ENCODE measurements around the gene B4GALT2.

GRCh38 chr1:43944860-43945259 lies 34.1 kb upstream of the B4GALT2 start:
- no peak for TF ChIP-seq CTCF (IDR thresholded peaks at IDR 0.05)
- TF ChIP-seq POLR2A (IDR thresholded peaks at IDR 0.05) = no peak

Data from Peyer's patch (tissue), 4 donors.